Thymus (tissue), 11 donors: ENCODE measurements around the gene NUDT22. TPM values are rescaled to one million over a fixed set of nuclear protein-coding genes. Genes with fewer than 3 reads are reported as not detected.

ENCODE experiments used
- DNase-seq, 9 donors: peaks; one replicate each; pipeline ENCODE4 v3.0.0-alpha.2; 2013; ENCODE audit warnings: low spot score in 9 of 9, low read depth in 6 of 9, missing footprints in 1 of 9
- H3K27ac ChIP-seq, 2 donors: one replicate each; pipeline ENCODE4 v1.5.1; 2013; ENCODE audit warnings: control low read depth in 1 of 2, low read depth in 1 of 2, low read length in 1 of 2, mild to moderate bottlenecking in 1 of 2, moderate library complexity in 1 of 2
- H3K27me3 ChIP-seq, 2 donors: one replicate each; pipeline ENCODE4 v1.5.1; 2013; ENCODE audit warnings: low read length in 1 of 2; ENCODE audit not compliant: control insufficient read depth in 2 of 2, insufficient read depth in 1 of 2
- H3K36me3 ChIP-seq, 2 donors: one replicate each; pipeline ENCODE4 v1.5.1; 2013; ENCODE audit warnings: low read length in 1 of 2, mild to moderate bottlenecking in 1 of 2, moderate library complexity in 1 of 2; ENCODE audit not compliant: control insufficient read depth in 2 of 2, insufficient read depth in 2 of 2
- H3K4me1 ChIP-seq, 2 donors: one replicate each; pipeline ENCODE4 v1.5.1; 2013; ENCODE audit warnings: low read length in 2 of 2; ENCODE audit not compliant: control insufficient read depth in 2 of 2, insufficient read depth in 2 of 2
- H3K4me3 ChIP-seq, 2 donors: one replicate each; pipeline ENCODE4 v1.5.1; 2013; ENCODE audit warnings: low read length in 2 of 2, control low read depth in 1 of 2, mild to moderate bottlenecking in 1 of 2
- H3K9me3 ChIP-seq, 2 donors: one replicate each; pipeline ENCODE4 v1.5.1; 2013; ENCODE audit warnings: low read length in 1 of 2, mild to moderate bottlenecking in 1 of 2; ENCODE audit not compliant: control insufficient read depth in 2 of 2, insufficient read depth in 1 of 2
- WGBS: extraction: QIAGEN DNeasy Blood & Tissue Kit; methylation state at CpG from one replicate; pipeline ENCODE4 v1.1.7; 2013; 5-methylcytosine and 5-hydroxymethylcytosine counted together
- polyA plus RNA-seq: library from polyadenylated mRNA; stranded (reverse); fragments of 200-250 nt; gene quantifications from one replicate; pipeline ENCODE4 v1.2.3, GENCODE V29; 2013
- total RNA-seq: library from RNA; stranded (reverse); fragments of 120-200 nt; gene quantifications from one replicate; pipeline ENCODE4 v1.2.4, GENCODE V29; 2013
- donor health status: healthy.

Gene NUDT22
- total and polyA plus RNA-seq, 2 donors = 48.7 to 93.2 TPM

DNA sequence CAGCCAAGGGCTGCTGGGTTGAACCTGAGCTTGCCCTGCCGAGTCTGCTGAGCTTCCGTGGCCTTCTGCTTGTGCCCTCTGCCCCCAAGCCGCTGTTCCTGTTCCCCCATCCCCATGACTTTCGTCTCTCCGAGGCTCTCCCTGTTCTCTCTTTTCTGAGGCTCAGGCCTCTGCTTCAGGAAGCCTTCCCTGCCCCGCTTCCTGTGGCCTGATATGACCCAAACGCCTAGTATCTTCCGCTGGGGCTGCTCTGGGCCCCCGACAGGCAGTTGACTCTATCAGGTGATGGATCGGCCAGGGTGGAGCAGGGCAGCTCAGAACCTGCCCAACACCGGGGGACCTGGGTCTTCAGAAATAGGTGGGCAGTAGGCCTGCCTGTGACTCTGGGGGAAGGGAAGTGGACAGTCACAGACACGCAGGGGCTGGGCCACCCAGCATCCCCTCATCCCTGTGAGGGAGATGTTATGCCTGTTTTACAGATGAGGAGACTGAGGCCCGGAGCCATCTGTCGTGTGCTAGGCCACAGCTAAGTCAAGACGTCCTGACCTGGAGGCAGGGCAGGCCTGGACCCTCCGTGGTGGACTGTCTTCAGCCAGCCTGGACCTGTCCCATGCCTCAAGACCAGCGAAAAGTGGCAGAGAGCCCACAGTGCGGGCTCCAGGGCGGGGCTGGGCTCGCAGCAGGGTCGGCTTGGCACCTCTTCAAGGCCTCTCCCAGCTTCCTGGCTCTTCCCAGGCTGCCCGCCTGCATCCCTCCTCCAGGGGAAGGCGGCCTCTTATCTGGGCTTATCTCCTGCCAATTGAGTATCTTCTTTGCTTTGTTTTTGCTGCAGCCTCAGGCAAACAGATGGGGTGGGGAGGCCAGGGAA is 42.2 kb downstream of the NUDT22 start:
- H3K27ac ChIP-seq = peak overlapping the region; percentile 95 to 98
- H3K27me3 ChIP-seq = no peaks in the 10 kb centered on the region
- peaks cover 5 to 9% of the 10 kb centered on the region in 2 donors for H3K36me3 ChIP-seq
- WGBS = 70% methylated on average over 23 of the region's 23 CpGs
- peaks cover 9 to 32% of the 10 kb centered on the region in 2 donors for H3K4me1 ChIP-seq
- H3K4me3 ChIP-seq = peak overlapping the region; percentile 78 to 83
- H3K9me3 ChIP-seq = peaks cover 0 to 5% of the 10 kb centered on the region in 2 donors
- no peak for DNase-seq

GRCh38 chr11:64268893-64269539 is 42.9 kb downstream of the NUDT22 start:
- peak in 2 of 9 donors; percentile 35 to 43 for DNase-seq
- WGBS = 5% methylated on average over 34 of the region's 34 CpGs
- H3K36me3 ChIP-seq = peaks cover 5 to 9% of the 10 kb centered on the region in 2 donors
- H3K4me3 ChIP-seq = peak overlapping the region; percentile 78 to 83
- no peaks in the 10 kb centered on the region for H3K27me3 ChIP-seq
- H3K27ac ChIP-seq = peak overlapping the region; percentile 95 to 98
- peaks cover 0 to 5% of the 10 kb centered on the region in 2 donors for H3K9me3 ChIP-seq
- H3K4me1 ChIP-seq = peaks cover 9 to 32% of the 10 kb centered on the region in 2 donors

GRCh38 chr11:64269540-64270220 is 43.6 kb downstream of the NUDT22 start:
- H3K9me3 ChIP-seq = peaks cover 0 to 5% of the 10 kb centered on the region in 2 donors
- H3K27ac ChIP-seq = peak overlapping the region; percentile 95 to 98
- H3K4me3 ChIP-seq = peak overlapping the region; percentile 78 to 83
- peak; percentile 97 to 99 (median 98) for DNase-seq
- peaks cover 9 to 32% of the 10 kb centered on the region in 2 donors for H3K4me1 ChIP-seq
- WGBS = under 1% methylated on average over 58 of the region's 58 CpGs
- H3K36me3 ChIP-seq = peaks cover 5 to 9% of the 10 kb centered on the region in 2 donors
- no peaks in the 10 kb centered on the region for H3K27me3 ChIP-seq

GRCh38 chr11:64275031-64275800 is 49.1 kb downstream of the NUDT22 start:
- H3K27me3 ChIP-seq = no peaks in the 10 kb centered on the region
- no peak overlapping the region for H3K4me3 ChIP-seq
- peaks cover 22 to 28% of the 10 kb centered on the region in 2 donors for H3K36me3 ChIP-seq
- WGBS = 98% methylated on average over 15 of the region's 15 CpGs
- peaks cover 0 to 14% of the 10 kb centered on the region in 2 donors for H3K4me1 ChIP-seq
- H3K27ac ChIP-seq = no peak overlapping the region
- DNase-seq = no peak
- H3K9me3 ChIP-seq = peaks cover 0 to 3% of the 10 kb centered on the region in 2 donors

- H3K27ac ChIP-seq = no peak overlapping the region
- no peak overlapping the region for H3K4me3 ChIP-seq
- 98% methylated on average over 2 of the region's 2 CpGs for WGBS
- H3K9me3 ChIP-seq = no peaks in the 10 kb centered on the region
- peaks cover 0 to 8% of the 10 kb centered on the region in 2 donors for H3K4me1 ChIP-seq
- H3K36me3 ChIP-seq = peaks cover 22 to 28% of the 10 kb centered on the region in 2 donors
- H3K27me3 ChIP-seq = no peaks in the 10 kb centered on the region
- DNase-seq = no peak
These were observed 49.8 kb downstream of the NUDT22 start for GRCh38 chr11:64275841-64276240.

- peaks cover 0 to 4% of the 10 kb centered on the region in 2 donors for H3K4me1 ChIP-seq
- no peak for DNase-seq
- H3K9me3 ChIP-seq = no peaks in the 10 kb centered on the region
- no peaks in the 10 kb centered on the region for H3K27me3 ChIP-seq
- H3K36me3 ChIP-seq = peaks cover 30 to 34% of the 10 kb centered on the region in 2 donors
- H3K27ac ChIP-seq = no peak overlapping the region
- no peak overlapping the region for H3K4me3 ChIP-seq
- 96% methylated on average over 17 of the region's 17 CpGs for WGBS
These were observed 50.8 kb downstream of the NUDT22 start for GRCh38 chr11:64276653-64277431.

DNA sequence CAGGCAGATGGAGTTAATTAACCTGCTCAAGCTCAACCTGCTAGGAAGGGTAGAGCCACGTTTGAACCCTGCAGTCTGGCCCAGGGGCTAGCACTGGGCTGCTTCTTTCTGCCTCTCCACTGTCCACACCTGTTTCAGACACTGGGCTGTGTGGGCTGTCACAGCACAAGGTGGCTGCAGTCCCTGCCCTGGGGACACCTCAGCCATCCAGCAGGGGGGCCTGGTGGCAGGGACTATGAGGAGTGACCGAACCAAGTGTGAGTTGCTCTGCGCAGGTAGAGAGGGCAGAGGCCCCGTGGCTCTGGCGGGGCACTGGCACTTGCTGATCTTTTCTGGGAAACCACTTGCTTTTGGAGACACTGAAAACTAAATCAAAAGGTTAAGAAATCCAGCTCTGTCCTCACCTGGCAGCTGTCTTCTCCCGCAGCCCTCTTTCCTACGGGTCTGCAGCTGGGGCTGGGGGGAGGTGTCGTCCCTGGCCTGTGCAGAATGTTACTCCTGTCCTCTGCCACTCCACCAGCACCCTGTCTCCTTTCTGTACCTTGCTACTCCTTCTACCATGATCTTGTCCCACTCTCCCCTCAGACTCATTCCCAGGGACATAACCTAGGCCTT is 52.6 kb downstream of the NUDT22 start:
- peaks cover 40 to 44% of the 10 kb centered on the region in 2 donors for H3K36me3 ChIP-seq
- H3K4me1 ChIP-seq = peaks cover 2 to 6% of the 10 kb centered on the region in 2 donors
- H3K9me3 ChIP-seq = peaks cover 0 to 1% of the 10 kb centered on the region in 2 donors
- H3K4me3 ChIP-seq = no peak overlapping the region
- H3K27ac ChIP-seq = no peak overlapping the region
- WGBS = 95% methylated on average over 8 of the region's 8 CpGs
- no peak for DNase-seq
- H3K27me3 ChIP-seq = no peaks in the 10 kb centered on the region
